Neural cell (in vitro differentiated cells): Measurements from ENCODE around the gene IRS1. TPM values are rescaled to one million over a fixed set of nuclear protein-coding genes. Genes with fewer than 3 reads are reported as not detected.

Experiments
- H2AFZ ChIP-seq: fragments of 200-600, 300-800 bp; sonication (generic), shearing (Covaris generic); 2 replicates; pipeline ENCODE4 v1.6.0; 2014; ENCODE audit warnings: low read depth, mild to moderate bottlenecking, antibody characterized with exemption, low read length, moderate library complexity
- H3F3A ChIP-seq: fragments of 200-600 bp; shearing (Covaris generic); 2 replicates; pipeline ENCODE4 v1.6.1; 2016; ENCODE audit warnings: mild to moderate bottlenecking, moderate library complexity, mixed read lengths, antibody characterized with exemption, low read length; ENCODE audit not compliant: insufficient read depth, poor library complexity, severe bottlenecking
- H3K27ac ChIP-seq: fragments of 200-600, 300-800 bp; sonication (generic), shearing (Covaris generic); 2 replicates; pipeline ENCODE4 v1.5.1; 2014; ENCODE audit warnings: mild to moderate bottlenecking, low read length, moderate library complexity
- H3K27me3 ChIP-seq: fragments of 300-800, 200-600 bp; sonication (generic), shearing (Covaris generic); 2 replicates; pipeline ENCODE4 v1.6.0; 2014; ENCODE audit warnings: mild to moderate bottlenecking, low read depth, low read length, moderate library complexity; ENCODE audit not compliant: insufficient read depth
- H3K36me3 ChIP-seq: fragments of 300-800, 200-600 bp; sonication (generic), shearing (Covaris generic); 2 replicates; pipeline ENCODE4 v1.5.1; 2014; ENCODE audit warnings: mild to moderate bottlenecking, antibody characterized with exemption, low read length, moderate library complexity; ENCODE audit not compliant: insufficient read depth
- H3K4me2 ChIP-seq: fragments of 300-800, 200-600 bp; sonication (generic), shearing (Covaris generic); 2 replicates; pipeline ENCODE4 v1.6.0; 2014; ENCODE audit warnings: mild to moderate bottlenecking, low read length
- H3K4me3 ChIP-seq: fragments of 300-800, 200-600 bp; sonication (generic), shearing (Covaris generic); 2 replicates; pipeline ENCODE4 v1.5.1; 2014; ENCODE audit warnings: mild to moderate bottlenecking, low read length, moderate library complexity
- H3K79me2 ChIP-seq: fragments of 200-600 bp; shearing (Covaris generic); replicated peaks from 2 replicates; pipeline ENCODE4 v1.6.0; 2014; ENCODE audit warnings: mild to moderate bottlenecking, low read length, moderate library complexity; ENCODE audit not compliant: insufficient read depth
- H3K9ac ChIP-seq: fragments of 300-800, 200-600 bp; sonication (generic), shearing (Covaris generic); 2 replicates; pipeline ENCODE4 v1.6.1; 2016; ENCODE audit warnings: mild to moderate bottlenecking, low read length, mixed read lengths
- H3K9me2 ChIP-seq: fragments of 200-600 bp; shearing (Covaris generic); 2 replicates; pipeline ENCODE4 v1.6.1; 2016; ENCODE audit warnings: mild to moderate bottlenecking, low read length, mixed read lengths; ENCODE audit not compliant: insufficient read depth
- H3K9me3 ChIP-seq: fragments of 200-600, 300-800 bp; sonication (generic), shearing (Covaris generic); 2 replicates; pipeline ENCODE4 v1.6.1; 2016; ENCODE audit warnings: mild to moderate bottlenecking, mixed run types, low read length, moderate library complexity, mixed read lengths
- H4K20me1 ChIP-seq: fragments of 200-600 bp; shearing (Covaris generic); 2 replicates; pipeline ENCODE4 v1.6.1; 2016; ENCODE audit warnings: mild to moderate bottlenecking, mixed run types; ENCODE audit not compliant: insufficient read depth
- CTCF ChIP-seq: fragments of 450-650 bp; IDR thresholded peaks from 2 replicates; pipeline ENCODE4 v1.5.1; 2014; ENCODE audit warnings: antibody characterized with exemption, mild to moderate bottlenecking, moderate library complexity; ENCODE audit not compliant: poor library complexity, severe bottlenecking
- EP300 ChIP-seq: fragments of 450-650 bp; conservative IDR thresholded peaks from 2 replicates; pipeline ENCODE4 v1.6.1; 2014; ENCODE audit warnings: antibody characterized with exemption, mild to moderate bottlenecking, moderate library complexity; ENCODE audit not compliant: poor library complexity, severe bottlenecking
- EZH2 ChIP-seq: fragments of 200-600, 300-800 bp; shearing (Covaris generic), sonication (generic); IDR thresholded peaks from 2 replicates; pipeline ENCODE4 v1.6.1; 2014; ENCODE audit warnings: antibody characterized with exemption, low read length, borderline replicate concordance, mild to moderate bottlenecking; ENCODE audit not compliant: insufficient read depth, poor library complexity, severe bottlenecking
- MXI1 ChIP-seq: fragments of 450-650 bp; conservative IDR thresholded peaks from 2 replicates; pipeline ENCODE4 v1.6.1; 2014; ENCODE audit warnings: antibody characterized with exemption, mild to moderate bottlenecking; ENCODE audit not compliant: poor library complexity, severe bottlenecking
- POLR2AphosphoS5 ChIP-seq: IDR thresholded peaks from 2 replicates; pipeline ENCODE4 v1.6.1; 2012
- RAD21 ChIP-seq: fragments of 450-650 bp; conservative IDR thresholded peaks from 2 replicates; pipeline ENCODE4 v1.6.1; 2014; ENCODE audit warnings: antibody characterized with exemption, mild to moderate bottlenecking, moderate library complexity
- REST ChIP-seq: IDR thresholded peaks from 2 replicates; pipeline ENCODE4 v1.6.1; 2012; ENCODE audit warnings: borderline replicate concordance
- SMC3 ChIP-seq: fragments of 450-650 bp; conservative IDR thresholded peaks from 2 replicates; pipeline ENCODE4 v1.6.1; 2014; ENCODE audit warnings: antibody characterized with exemption, mild to moderate bottlenecking, moderate library complexity; ENCODE audit not compliant: poor library complexity
- TAF1 ChIP-seq: IDR thresholded peaks from 2 replicates; pipeline ENCODE4 v1.6.1; 2012; ENCODE audit warnings: low read depth
- polyA minus RNA-seq: library from RNA; depleted of rRNA, polyadenylated mRNA; stranded (reverse); fragments of >200 nt; gene quantifications from 2 replicates; pipeline ENCODE4 v1.2.3, GENCODE V29; 2014
- polyA plus RNA-seq: library from polyadenylated mRNA; depleted of rRNA; stranded (reverse); fragments of >200 nt; gene quantifications from 2 replicates; pipeline ENCODE4 v1.2.3, GENCODE V29; 2014

Gene IRS1
- 7.2 and 7.4 TPM in 2 replicates for polyA plus RNA-seq
- 23.6 and 29.6 TPM in 2 replicates for polyA minus RNA-seq

GRCh38 chr2:226799211-226799975, at the start of gene IRS1:
TSS of gene IRS1 (minus strand) at chr2:226799820. CDS start at chr2:226798738, 1,082 bp downstream.
- TF ChIP-seq REST, result peak; percentile 51
- no peak for TF ChIP-seq EZH2
- peak; percentile 64 for TF ChIP-seq RAD21
- no peak for TF ChIP-seq EP300
- peak; percentile 43 for TF ChIP-seq MXI1
- TF ChIP-seq CTCF, result peak; percentile 61
- peak; percentile 74 for TF ChIP-seq TAF1
- TF ChIP-seq POLR2AphosphoS5, result peak; percentile 45
- TF ChIP-seq SMC3, result peak; percentile 53
- Histone ChIP-seq H3K4me3 (peak within 1 kb of the TSS; percentile 97), H3K9me2 (no peaks in the 10 kb centered on the region), H3K9me3 (peaks cover 2% of the 10 kb centered on the region), H3K27me3 (no peaks in the 10 kb centered on the region), H3K27ac (peak within 1 kb of the TSS; percentile 84), H3F3A (no peaks in the 10 kb centered on the region), H3K79me2 (peaks cover 48% of the 10 kb centered on the region), H2AFZ (peak within 1 kb of the TSS; percentile 73), H4K20me1 (no peaks in the 10 kb centered on the region), H3K9ac (peak within 1 kb of the TSS; percentile 93), H3K36me3 (peaks cover 12% of the 10 kb centered on the region), H3K4me2 (peak within 1 kb of the TSS; percentile 76)

GRCh38 chr2:226849349-226849748, 49.7 kb upstream of the IRS1 start:
- Histone ChIP-seq H2AFZ (no peak overlapping the region), H3K9me3 (no peaks in the 10 kb centered on the region), H3F3A (no peaks in the 10 kb centered on the region), H3K9ac (no peak overlapping the region), H3K4me3 (no peak overlapping the region), H3K27ac (no peak overlapping the region), H3K9me2 (no peaks in the 10 kb centered on the region), H3K27me3 (no peaks in the 10 kb centered on the region), H3K79me2 (no peaks in the 10 kb centered on the region), H4K20me1 (no peaks in the 10 kb centered on the region), H3K36me3 (no peaks in the 10 kb centered on the region), H3K4me2 (no peak overlapping the region)
- TF ChIP-seq TAF1 (no peak), EP300 (no peak), CTCF (no peak), EZH2 (no peak), REST (no peak), SMC3 (no peak), POLR2AphosphoS5 (no peak), RAD21 (no peak), MXI1 (no peak)
